NT2/D1 (cell line): ENCODE data around the gene COX17.

Experiments
- DNase-seq: peaks from one replicate; pipeline ENCODE4 v3.0.0-alpha.2; 2011; ENCODE audit warnings: low read depth, low spot score
- H3K27me3 ChIP-seq: 2 replicates; pipeline ENCODE4 v1.6.0; 2011; ENCODE audit warnings: mild to moderate bottlenecking; ENCODE audit not compliant: insufficient read length, insufficient read depth
- H3K36me3 ChIP-seq: 2 replicates; pipeline ENCODE4 v1.6.1; 2011; ENCODE audit warnings: mild to moderate bottlenecking, low read length, mixed read lengths; ENCODE audit not compliant: insufficient read depth, insufficient read length
- H3K4me1 ChIP-seq: 2 replicates; pipeline ENCODE4 v1.5.1; 2011; ENCODE audit not compliant: insufficient read depth, insufficient read length
- H3K4me3 ChIP-seq: 2 replicates; pipeline ENCODE4 v1.5.1; 2011; ENCODE audit warnings: low read depth; ENCODE audit not compliant: insufficient read length
- H3K9ac ChIP-seq: 2 replicates; pipeline ENCODE4 v1.6.0; 2011; ENCODE audit warnings: low read depth; ENCODE audit not compliant: insufficient read length
- H3K9me3 ChIP-seq: 2 replicates; pipeline ENCODE4 v1.5.1; 2011; ENCODE audit warnings: mild to moderate bottlenecking, low read length; ENCODE audit not compliant: insufficient read depth
- SUZ12 ChIP-seq: IDR thresholded peaks from 2 replicates; pipeline ENCODE4 v1.6.1; 2011; ENCODE audit not compliant: insufficient read length, insufficient read depth; ENCODE audit errors: extremely low read depth
- YY1 ChIP-seq: IDR thresholded peaks from 2 replicates; pipeline ENCODE4 v1.6.1; 2011; ENCODE audit not compliant: insufficient read length, insufficient read depth
- ZNF274 ChIP-seq: IDR thresholded peaks from 2 replicates; pipeline ENCODE4 v1.6.1; 2011; ENCODE audit warnings: mild to moderate bottlenecking, low read depth, low read length

Gene COX17

DNA sequence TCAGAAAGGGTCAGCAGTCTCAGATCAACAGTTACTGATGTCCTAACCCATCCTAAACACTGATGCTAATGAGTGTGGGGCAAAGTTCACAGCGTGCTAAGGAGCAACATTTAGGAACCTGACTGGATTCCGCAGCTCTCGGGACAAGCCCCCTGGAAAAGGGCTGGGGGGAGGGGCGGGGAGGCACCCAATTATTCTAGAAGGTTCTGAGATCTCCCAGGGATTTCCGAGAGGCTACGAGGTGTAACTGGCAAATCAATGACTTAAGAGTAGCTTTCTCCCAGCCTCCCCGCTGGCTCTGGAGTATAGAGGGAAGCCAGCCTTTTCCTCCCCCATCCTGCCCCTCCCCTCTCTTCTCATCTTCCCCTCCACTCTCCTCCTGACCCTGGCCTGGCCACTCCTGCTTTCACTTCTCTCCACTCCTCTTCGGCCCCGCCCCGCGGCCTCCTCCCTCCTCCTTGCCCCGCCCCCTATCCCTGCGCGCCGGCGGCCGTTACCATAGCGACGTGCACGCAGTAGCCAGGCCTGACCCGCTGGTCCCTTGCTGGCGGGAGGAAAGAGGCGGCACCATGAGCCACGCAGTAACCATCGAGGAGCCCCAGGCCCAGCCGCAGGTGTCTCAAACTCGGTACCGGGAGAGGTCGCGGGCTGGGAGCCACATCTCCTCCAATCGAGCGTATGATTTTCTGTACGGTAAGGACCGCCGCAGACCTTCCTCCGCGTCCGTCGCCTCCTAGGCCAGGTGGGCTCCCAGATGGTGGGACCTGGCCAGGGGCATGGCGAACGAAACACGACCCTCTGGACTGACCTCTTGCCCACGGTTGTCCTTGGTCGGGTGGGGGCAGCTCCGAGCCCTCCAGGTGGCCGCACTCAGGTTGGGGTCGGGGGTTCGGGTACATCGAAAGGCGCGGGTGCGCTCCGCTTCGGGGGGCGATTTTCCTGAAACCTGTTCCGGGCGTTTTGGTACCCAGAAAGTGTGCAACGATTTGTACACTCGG lies 25.6 kb upstream of the COX17 start, which contains the start of gene CFAP91:
CFAP91 (plus strand) TSS at position 493 of the 998 bp plus-strand sequence; CDS start at position 570, 77 bp downstream.
- DNase-seq, result peak; percentile 89
- H3K4me3 ChIP-seq, result no peak within 1 kb of the TSS

GRCh38 chr3:119700920-119701734 lies 23.9 kb upstream of the COX17 start:
- no peak overlapping the region for H3K4me3 ChIP-seq
- H3K9ac ChIP-seq, result no peak overlapping the region
- TF ChIP-seq YY1 (no peak), SUZ12 (no peak), ZNF274 (no peak)
- H3K4me1 ChIP-seq, result peaks cover 4% of the 10 kb centered on the region
- no peak for DNase-seq
- H3K36me3 ChIP-seq, result no peaks in the 10 kb centered on the region
- no peaks in the 10 kb centered on the region for H3K27me3 ChIP-seq
- H3K9me3 ChIP-seq, result peaks cover 12% of the 10 kb centered on the region; the same call in 1 of the 2 replicates

More for the DNA sequence above, 25.6 kb upstream of the COX17 start, which contains the start of gene CFAP91:
- H3K27me3 ChIP-seq, result no peaks in the 10 kb centered on the region
- H3K9ac ChIP-seq, result no peak within 1 kb of the TSS
- no peaks in the 10 kb centered on the region for H3K36me3 ChIP-seq
- H3K9me3 ChIP-seq, result peaks cover 12% of the 10 kb centered on the region; the same call in 1 of the 2 replicates
- peaks cover 4% of the 10 kb centered on the region for H3K4me1 ChIP-seq
- TF ChIP-seq YY1 (no peak), SUZ12 (no peak), ZNF274 (no peak)

GRCh38 chr3:119700269-119700919 lies 23.2 kb upstream of the COX17 start:
- H3K9ac ChIP-seq, result no peak overlapping the region
- H3K36me3 ChIP-seq, result no peaks in the 10 kb centered on the region
- TF ChIP-seq SUZ12 (no peak), ZNF274 (no peak), YY1 (no peak)
- peaks cover 4% of the 10 kb centered on the region for H3K4me1 ChIP-seq
- peaks cover 12% of the 10 kb centered on the region; the same call in 1 of the 2 replicates for H3K9me3 ChIP-seq
- no peaks in the 10 kb centered on the region for H3K27me3 ChIP-seq
- H3K4me3 ChIP-seq, result no peak overlapping the region
- DNase-seq, result no peak

DNA sequence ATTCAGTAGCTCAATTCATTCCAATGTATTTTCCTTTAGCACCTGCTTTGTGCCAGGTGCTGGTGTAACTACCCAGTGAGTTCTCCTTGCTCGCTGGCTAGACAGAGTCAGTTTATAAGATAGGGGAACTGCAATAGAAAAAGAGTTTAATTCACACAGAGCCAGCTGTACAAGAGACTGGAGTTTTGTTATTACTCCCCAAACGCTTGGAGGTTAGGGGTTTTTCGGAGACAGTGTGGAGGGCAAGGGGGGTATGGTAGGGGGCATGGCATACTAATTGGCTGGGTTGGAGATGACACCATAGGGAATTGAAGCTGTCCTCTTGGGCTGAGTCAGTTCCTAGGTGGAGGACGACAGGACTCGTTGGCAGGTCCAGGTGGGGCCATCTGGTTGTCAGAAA lies 20.2 kb upstream of the COX17 start:
- no peak for DNase-seq
- H3K4me1 ChIP-seq, result no peaks in the 10 kb centered on the region
- H3K9me3 ChIP-seq, result peaks cover 12% of the 10 kb centered on the region; the same call in 1 of the 2 replicates
- no peak for TF ChIP-seq YY1
- TF ChIP-seq ZNF274, result no peak
- TF ChIP-seq SUZ12, result no peak
- no peak overlapping the region for H3K4me3 ChIP-seq
- no peaks in the 10 kb centered on the region for H3K27me3 ChIP-seq
- H3K9ac ChIP-seq, result no peak overlapping the region
- H3K36me3 ChIP-seq, result no peaks in the 10 kb centered on the region

DNA sequence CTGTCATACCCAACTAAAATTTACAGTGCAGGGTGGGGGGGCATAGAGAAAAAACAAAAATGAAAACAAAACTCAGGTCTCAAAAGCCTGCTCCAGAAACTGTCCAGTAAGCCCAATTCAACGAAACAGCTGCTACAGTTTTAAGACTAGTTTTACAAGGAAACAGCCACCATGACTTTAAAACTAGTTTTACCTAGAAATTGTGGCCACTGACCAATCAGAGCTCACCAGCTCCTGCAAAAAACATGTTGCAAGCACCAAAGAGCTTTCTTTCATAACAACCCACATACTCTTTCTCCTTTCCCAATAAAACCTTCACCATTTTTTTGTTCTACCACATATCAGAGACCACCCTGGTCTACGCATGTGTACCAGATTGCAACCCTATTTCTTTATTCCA lies 18.3 kb upstream of the COX17 start:
- H3K27me3 ChIP-seq, result no peaks in the 10 kb centered on the region
- H3K9me3 ChIP-seq, result 0 out of 2 replicates have a peak, but pooled peaks cover under 1% of the 10 kb centered on the region
- H3K4me3 ChIP-seq, result no peak overlapping the region
- no peak for TF ChIP-seq YY1
- TF ChIP-seq ZNF274, result no peak
- H3K4me1 ChIP-seq, result no peaks in the 10 kb centered on the region
- H3K36me3 ChIP-seq, result no peaks in the 10 kb centered on the region
- no peak overlapping the region for H3K9ac ChIP-seq
- no peak for DNase-seq

- Histone ChIP-seq H3K4me1 (no peaks in the 10 kb centered on the region), H3K4me3 (no peak overlapping the region), H3K27me3 (no peaks in the 10 kb centered on the region), H3K9me3 (peaks cover 16% of the 10 kb centered on the region), H3K36me3 (no peaks in the 10 kb centered on the region), H3K9ac (no peak overlapping the region)
- TF ChIP-seq ZNF274 (no peak), SUZ12 (no peak)
- no peak for DNase-seq
These were observed 12.9 kb upstream of the COX17 start for GRCh38 chr3:119690043-119690656.
